H9 (cell line): ENCODE data around the gene NECAP2. TPM values are rescaled to one million over a fixed set of nuclear protein-coding genes. Genes with fewer than 3 reads are reported as not detected.
A peak's percentile ranks its signal among the peaks of the same experiment; 100 is the strongest.

ENCODE experiments used
- DNase-seq: peaks from one replicate; pipeline ENCODE4 v3.0.0-alpha.2; 2017
- H2AFZ ChIP-seq: one replicate; pipeline ENCODE4 v1.6.1; 2013; ENCODE audit warnings: mild to moderate bottlenecking, low read length, control low read depth, moderate library complexity
- H2AK5ac ChIP-seq: 2 replicates; pipeline ENCODE4 v1.6.1; 2013; ENCODE audit warnings: low read length, control low read depth, mixed read lengths; ENCODE audit not compliant: insufficient read length
- H2BK120ac ChIP-seq: one replicate; pipeline ENCODE4 v1.6.1; 2013; ENCODE audit warnings: low read depth, mild to moderate bottlenecking, low read length, control low read depth, inconsistent platforms; ENCODE audit not compliant: poor library complexity, severe bottlenecking
- H2BK12ac ChIP-seq: 2 replicates; pipeline ENCODE4 v1.6.1; 2013; ENCODE audit warnings: low read length, control low read depth, mixed read lengths, low read depth; ENCODE audit not compliant: insufficient read length
- H2BK15ac ChIP-seq: 2 replicates; pipeline ENCODE4 v1.6.1; 2013; ENCODE audit warnings: low read depth, low read length, control low read depth
- H2BK20ac ChIP-seq: one replicate; pipeline ENCODE4 v1.6.1; 2013; ENCODE audit warnings: low read depth, mild to moderate bottlenecking, low read length, control low read depth, inconsistent platforms; ENCODE audit not compliant: poor library complexity, severe bottlenecking
- H2BK5ac ChIP-seq: 2 replicates; pipeline ENCODE4 v1.6.1; 2013; ENCODE audit warnings: low read length, control low read depth, mixed read lengths; ENCODE audit not compliant: insufficient read length
- H3K14ac ChIP-seq: 2 replicates; pipeline ENCODE4 v1.6.1; 2013; ENCODE audit warnings: low read length, control low read depth; ENCODE audit not compliant: insufficient read depth
- H3K18ac ChIP-seq: 2 replicates; pipeline ENCODE4 v1.6.1; 2013; ENCODE audit warnings: low read depth, mild to moderate bottlenecking, mixed read lengths, low read length, control low read depth; ENCODE audit not compliant: insufficient read length
- H3K23ac ChIP-seq: 2 replicates; pipeline ENCODE4 v1.6.1; 2013; ENCODE audit warnings: low read length, control low read depth, mixed read lengths, low read depth; ENCODE audit not compliant: insufficient read length
- H3K23me2 ChIP-seq: 2 replicates; pipeline ENCODE4 v1.6.1; 2013; ENCODE audit warnings: low read depth, mild to moderate bottlenecking, mixed read lengths, low read length, control low read depth; ENCODE audit not compliant: insufficient read length, poor library complexity, severe bottlenecking
- H3K27ac ChIP-seq: 2 replicates; pipeline ENCODE4 v1.5.1; 2013; ENCODE audit warnings: low read length, control low read depth, mixed read lengths, low read depth; ENCODE audit not compliant: insufficient read length
- H3K27me3 ChIP-seq: 2 replicates; pipeline ENCODE4 v1.6.1; 2013; ENCODE audit warnings: low read length, control low read depth, inconsistent platforms; ENCODE audit not compliant: insufficient read depth
- H3K4ac ChIP-seq: 2 replicates; pipeline ENCODE4 v1.6.1; 2013; ENCODE audit warnings: low read depth, mild to moderate bottlenecking, control low read depth, inconsistent platforms, low read length, moderate library complexity
- H3K4me1 ChIP-seq: 2 replicates; pipeline ENCODE4 v1.6.1; 2013; ENCODE audit warnings: low read length, control low read depth, inconsistent platforms; ENCODE audit not compliant: insufficient read depth
- H3K4me2 ChIP-seq: 2 replicates; pipeline ENCODE4 v1.6.1; 2013; ENCODE audit warnings: low read length, control low read depth, mixed read lengths; ENCODE audit not compliant: insufficient read length, insufficient read depth
- H3K56ac ChIP-seq: 2 replicates; pipeline ENCODE4 v1.6.1; 2013; ENCODE audit warnings: low read depth, mild to moderate bottlenecking, mixed read lengths, low read length, control low read depth; ENCODE audit not compliant: insufficient read length
- H3K79me1 ChIP-seq: 2 replicates; pipeline ENCODE4 v1.6.1; 2013; ENCODE audit warnings: low read depth, mild to moderate bottlenecking, moderate library complexity, low read length, control low read depth, inconsistent platforms; ENCODE audit not compliant: insufficient read depth, poor library complexity, severe bottlenecking
- H3K79me2 ChIP-seq: 2 replicates; pipeline ENCODE4 v1.6.1; 2013; ENCODE audit warnings: low read length, control low read depth, inconsistent platforms; ENCODE audit not compliant: insufficient read depth
- H3K9ac ChIP-seq: 2 replicates; pipeline ENCODE4 v1.6.1; 2013; ENCODE audit warnings: low read length, control low read depth, mixed read lengths; ENCODE audit not compliant: insufficient read length; ENCODE audit errors: extremely low read depth
- H3K9me3 ChIP-seq: one replicate; pipeline ENCODE4 v1.6.1; 2013; ENCODE audit warnings: low read depth, low read length, inconsistent platforms; ENCODE audit not compliant: control insufficient read depth
- H3T11ph ChIP-seq: one replicate; pipeline ENCODE4 v1.6.1; 2013; ENCODE audit warnings: mild to moderate bottlenecking, low read length, control low read depth, inconsistent platforms
- H4K20me1 ChIP-seq: one replicate; pipeline ENCODE4 v1.6.1; 2013; ENCODE audit not compliant: control insufficient read depth, insufficient read length, insufficient read depth
- H4K5ac ChIP-seq: 2 replicates; pipeline ENCODE4 v1.6.1; 2013; ENCODE audit warnings: low read depth, mild to moderate bottlenecking, mixed read lengths, low read length, control low read depth; ENCODE audit not compliant: insufficient read length
- H4K8ac ChIP-seq: replicated peaks from 2 replicates; pipeline ENCODE4 v1.6.1; 2013; ENCODE audit warnings: low read length, control low read depth, mixed read lengths, low read depth; ENCODE audit not compliant: insufficient read length
- H4K91ac ChIP-seq: 2 replicates; pipeline ENCODE4 v1.6.1; 2013; ENCODE audit warnings: low read depth, mild to moderate bottlenecking, moderate library complexity, mixed read lengths, low read length, control low read depth; ENCODE audit not compliant: insufficient read length
- H3K27ac Mint-ChIP-seq, 3 experiments: 2 replicates in 2 of 3; 3 replicates in 1 of 3; pipeline ENCODE4 v1.8.0; 2020 to 2021; ENCODE audit warnings: mixed read lengths in 3 of 3, mild to moderate bottlenecking in 1 of 3, moderate library complexity in 1 of 3
- H3K27me3 Mint-ChIP-seq: 2 replicates; pipeline ENCODE4 v1.8.0; 2021; ENCODE audit warnings: low read depth, mild to moderate bottlenecking, moderate library complexity, mixed read lengths
- H3K36me3 Mint-ChIP-seq, 3 experiments: 2 replicates in 2 of 3; 3 replicates in 1 of 3; pipeline ENCODE4 v1.8.0; 2020 to 2021; ENCODE audit warnings: low read depth in 3 of 3, mixed read lengths in 3 of 3; ENCODE audit not compliant: insufficient read depth in 1 of 3
- H3K4me1 Mint-ChIP-seq, 2 experiments: 2 replicates each; pipeline ENCODE4 v1.8.0; 2020; ENCODE audit warnings: mixed read lengths in 2 of 2
- H3K4me3 Mint-ChIP-seq, 2 experiments: 2 replicates in 1 of 2; 3 replicates in 1 of 2; pipeline ENCODE4 v1.8.0; 2020 to 2021; ENCODE audit warnings: mild to moderate bottlenecking in 2 of 2, mixed read lengths in 2 of 2, moderate library complexity in 1 of 2
- H3K9me3 Mint-ChIP-seq, 2 experiments: 2 replicates in 1 of 2; 3 replicates in 1 of 2; pipeline ENCODE4 v1.8.0; 2020; ENCODE audit warnings: mild to moderate bottlenecking in 2 of 2, mixed read lengths in 2 of 2, moderate library complexity in 1 of 2
- WGBS: extraction: QIAGEN DNeasy Blood & Tissue Kit; methylation state at CpG from one replicate; pipeline ENCODE4 v1.1.7; 2013; ENCODE audit warnings: missing lambda C conversion rate, low lambda C conversion rate, mixed read lengths; ENCODE audit not compliant: insufficient read length; ENCODE audit errors: extremely low coverage; 5-methylcytosine and 5-hydroxymethylcytosine counted together
- total RNA-seq: library from RNA; stranded (reverse); gene quantifications from 2 replicates; pipeline ENCODE4 v1.2.1, GENCODE V29; 2021
- TF ChIP-seq, protein P1 (sequence below): fragments of 200-600 bp; sonication (generic); conservative IDR thresholded peaks from 3 replicates; pipeline ENCODE4 v1.8.0; 2021; ENCODE audit warnings: antibody characterized with exemption, mild to moderate bottlenecking

The NECAP2 gene
- total RNA-seq, 1 experiment from 2014 or later = 33.2 TPM

DNA sequence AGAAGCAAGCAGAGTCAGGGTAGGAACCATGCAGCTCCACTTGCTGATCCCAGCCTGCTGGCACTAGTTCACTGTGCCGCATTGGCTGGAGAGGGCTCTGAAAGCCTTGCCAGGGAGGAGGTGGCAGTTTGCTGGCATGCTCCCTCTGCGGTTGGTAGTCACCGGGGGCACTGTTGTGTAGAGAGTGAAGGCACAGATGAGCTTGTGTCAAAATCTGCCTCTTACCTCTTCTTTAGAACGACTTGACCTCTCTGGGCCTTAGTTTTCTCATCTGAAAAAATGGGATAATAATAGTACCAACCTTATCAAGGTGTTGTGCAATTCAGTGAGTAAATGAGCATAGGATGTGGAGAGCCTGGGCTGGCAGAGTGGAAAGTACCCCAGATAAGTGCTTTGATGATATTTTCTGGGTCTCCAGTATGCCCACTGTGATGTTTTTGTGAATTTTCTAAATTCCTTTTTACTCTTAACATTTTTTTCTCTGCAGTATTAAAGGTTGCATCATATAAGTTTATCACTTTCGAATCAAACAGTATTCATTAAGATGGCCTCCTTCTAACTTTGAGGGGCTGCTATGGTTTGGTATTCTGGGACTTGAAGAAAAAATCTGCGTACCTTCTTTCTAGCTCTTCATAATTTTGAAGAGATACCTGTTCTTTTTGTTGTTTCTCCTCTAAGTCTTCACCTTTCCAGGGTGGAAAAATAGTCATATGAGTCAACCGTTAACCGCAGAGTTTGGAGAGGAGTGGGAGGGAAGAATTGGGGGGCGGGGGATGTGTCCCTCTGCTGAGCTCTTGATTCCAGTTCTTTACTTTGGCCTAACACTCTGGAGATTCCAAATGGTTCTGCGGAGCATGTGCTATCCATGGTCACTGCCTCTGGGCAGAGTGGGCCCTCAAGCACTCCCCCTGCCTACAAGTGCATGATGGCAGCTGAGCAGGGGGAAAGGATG lies 46.7 kb upstream of the NECAP2 start:
- Histone ChIP-seq H3K27ac (no peak overlapping the region), H3K14ac (no peak overlapping the region), H3K23ac (no peak overlapping the region), H3T11ph (no peak overlapping the region), H3K4me2 (no peak overlapping the region), H3K9ac (no peak overlapping the region), H3K79me2 (peaks cover 18% of the 10 kb centered on the region; the same call in 1 of the 2 replicates), H3K27me3 (no peaks in the 10 kb centered on the region), H3K4me1 (peaks cover 6% of the 10 kb centered on the region; the same call in 1 of the 2 replicates), H2AK5ac (no peak overlapping the region), H2BK12ac (no peak overlapping the region), H4K20me1 (peaks cover 5% of the 10 kb centered on the region), H2BK20ac (no peak overlapping the region), H2BK120ac (no peak overlapping the region), H3K18ac (no peak overlapping the region), H3K4ac (no peak overlapping the region), H3K23me2 (no peaks in the 10 kb centered on the region), H4K8ac (no peak overlapping the region), H4K91ac (no peak overlapping the region), H2BK15ac (no peak overlapping the region), H2BK5ac (no peak overlapping the region), H3K9me3 (no peaks in the 10 kb centered on the region), H4K5ac (no peak overlapping the region), H2AFZ (no peak overlapping the region), H3K79me1 (peaks cover 19% of the 10 kb centered on the region), H3K56ac (no peak overlapping the region)
- no peaks in the 10 kb centered on the region for H3K9me3 Mint-ChIP-seq
- TF ChIP-seq, protein P1, sequence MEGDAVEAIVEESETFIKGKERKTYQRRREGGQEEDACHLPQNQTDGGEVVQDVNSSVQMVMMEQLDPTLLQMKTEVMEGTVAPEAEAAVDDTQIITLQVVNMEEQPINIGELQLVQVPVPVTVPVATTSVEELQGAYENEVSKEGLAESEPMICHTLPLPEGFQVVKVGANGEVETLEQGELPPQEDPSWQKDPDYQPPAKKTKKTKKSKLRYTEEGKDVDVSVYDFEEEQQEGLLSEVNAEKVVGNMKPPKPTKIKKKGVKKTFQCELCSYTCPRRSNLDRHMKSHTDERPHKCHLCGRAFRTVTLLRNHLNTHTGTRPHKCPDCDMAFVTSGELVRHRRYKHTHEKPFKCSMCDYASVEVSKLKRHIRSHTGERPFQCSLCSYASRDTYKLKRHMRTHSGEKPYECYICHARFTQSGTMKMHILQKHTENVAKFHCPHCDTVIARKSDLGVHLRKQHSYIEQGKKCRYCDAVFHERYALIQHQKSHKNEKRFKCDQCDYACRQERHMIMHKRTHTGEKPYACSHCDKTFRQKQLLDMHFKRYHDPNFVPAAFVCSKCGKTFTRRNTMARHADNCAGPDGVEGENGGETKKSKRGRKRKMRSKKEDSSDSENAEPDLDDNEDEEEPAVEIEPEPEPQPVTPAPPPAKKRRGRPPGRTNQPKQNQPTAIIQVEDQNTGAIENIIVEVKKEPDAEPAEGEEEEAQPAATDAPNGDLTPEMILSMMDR = no peak
- DNase-seq = no peak
- H3K4me3 Mint-ChIP-seq = no peak overlapping the region
- H3K27me3 Mint-ChIP-seq = no peaks in the 10 kb centered on the region
- no CpG with 5 or more reads among the region's 10 CpGs for WGBS
- peaks cover 35 to 37% of the 10 kb centered on the region in 2 experiments for H3K4me1 Mint-ChIP-seq
- peak overlapping the region in 2 of 3 experiments; percentile 68 to 86; a peak in 4 of 7 replicates for H3K27ac Mint-ChIP-seq
- peaks cover 11 to 48% (median 43%) of the 10 kb centered on the region in 3 experiments; a peak in 6 of 7 replicates for H3K36me3 Mint-ChIP-seq
